Measurements from ENCODE around the gene SMURF1.

GRCh38 chr7:98998821-98999725 lies 144.8 kb downstream of the SMURF1 start:
- TF ChIP-seq POLR2A (IDR thresholded peaks at IDR 0.05) (no peak), CTCF (IDR thresholded peaks at IDR 0.05) (no peak)

Data from body of pancreas (tissue), 4 donors.